Fibroblast of lung (primary cell): ENCODE data around the gene TAOK3.

Experiments
- CTCF ChIP-seq, 2 donors: IDR thresholded peaks in 1 of 2; conservative IDR thresholded peaks in 1 of 2; 1 replicate in 1 of 2; 2 replicates in 1 of 2; pipeline ENCODE4 v1.5.1; 2011 to 2012; ENCODE audit warnings: low read length in 2 of 2, control low read depth in 1 of 2, inconsistent platforms in 1 of 2, low read depth in 1 of 2, mild to moderate bottlenecking in 1 of 2
- EZH2 ChIP-seq: IDR thresholded peaks from 2 replicates; pipeline ENCODE4 v1.5.1; 2012; ENCODE audit warnings: low read length, control low read depth, mild to moderate bottlenecking; ENCODE audit errors: missing control alignments

GRCh38 chr12:118409834-118410233, 37.1 kb upstream of the TAOK3 start:
- TF ChIP-seq CTCF (conservative IDR thresholded peaks at IDR 0.05 in 1 of 2, IDR thresholded peaks at IDR 0.05 in 1 of 2; ENCODE audit: low read depth in 1 of 2, low read length in 2 of 2) (no peak), EZH2 (no peak)
